HUES48 (cell line): ENCODE results near the gene AGTPBP1.
"Not testable (repeated sequence)": the region's sequence is repeated elsewhere in the genome, so short reads cannot be mapped to it uniquely, and the experiment has no call there.

Experiments
- H3K27ac ChIP-seq: one replicate; pipeline ENCODE4 v1.7.0; 2013; ENCODE audit warnings: low read depth, low read length, inconsistent platforms
- H3K27me3 ChIP-seq: 2 replicates; pipeline ENCODE4 v1.6.1; 2013; ENCODE audit warnings: mild to moderate bottlenecking, low read length; ENCODE audit not compliant: control insufficient read depth, insufficient read depth
- H3K36me3 ChIP-seq: 2 replicates; pipeline ENCODE4 v1.6.1; 2013; ENCODE audit warnings: low read length; ENCODE audit not compliant: control insufficient read depth, insufficient read depth
- H3K4me1 ChIP-seq: 2 replicates; pipeline ENCODE4 v1.6.1; 2013; ENCODE audit warnings: mild to moderate bottlenecking, low read length; ENCODE audit not compliant: control insufficient read depth, insufficient read depth
- H3K4me3 ChIP-seq: 2 replicates; pipeline ENCODE4 v1.5.1; 2013; ENCODE audit warnings: mild to moderate bottlenecking, low read depth, low read length
- H3K9ac ChIP-seq: 2 replicates; pipeline ENCODE4 v1.6.1; 2013; ENCODE audit warnings: mild to moderate bottlenecking, low read depth, low read length, moderate library complexity
- H3K9me3 ChIP-seq: 2 replicates; pipeline ENCODE4 v1.6.1; 2013; ENCODE audit warnings: low read length; ENCODE audit not compliant: control insufficient read depth, insufficient read depth

Gene AGTPBP1

DNA sequence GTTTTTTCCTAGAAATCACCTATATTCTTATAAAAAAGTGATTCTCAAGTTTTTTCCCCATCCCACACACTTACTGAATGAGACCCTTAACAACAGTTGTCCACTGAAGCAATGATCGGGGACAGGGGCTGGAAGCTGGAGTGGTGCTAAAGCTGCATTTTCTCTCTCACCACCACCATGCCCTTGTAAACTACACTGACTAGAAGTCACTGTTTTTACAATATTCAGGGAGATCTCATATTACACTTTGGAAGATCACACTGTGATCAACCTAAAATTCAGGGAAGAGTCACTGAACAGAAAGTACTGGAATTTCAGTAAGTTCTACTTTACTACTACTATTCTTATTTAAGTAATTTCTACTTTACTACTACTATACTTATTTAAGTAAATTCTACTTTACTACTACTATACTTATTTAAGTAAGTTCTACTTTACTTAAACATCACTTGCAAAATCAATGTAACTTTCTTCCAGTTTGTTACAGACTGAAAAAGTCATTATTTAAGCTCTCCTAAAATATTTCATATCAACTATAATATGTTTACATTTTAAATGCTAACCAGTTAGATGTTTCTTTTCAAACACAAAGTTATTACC lies 164.3 kb downstream of the AGTPBP1 start:
- no peaks in the 10 kb centered on the region for H3K27me3 ChIP-seq
- peaks cover 8% of the 10 kb centered on the region; the same call in 1 of the 2 replicates for H3K36me3 ChIP-seq
- H3K27ac ChIP-seq: no peak overlapping the region
- H3K9ac ChIP-seq: no peak overlapping the region
- no peak overlapping the region for H3K4me3 ChIP-seq
- H3K9me3 ChIP-seq: no peaks in the 10 kb centered on the region
- H3K4me1 ChIP-seq: no peaks in the 10 kb centered on the region

DNA sequence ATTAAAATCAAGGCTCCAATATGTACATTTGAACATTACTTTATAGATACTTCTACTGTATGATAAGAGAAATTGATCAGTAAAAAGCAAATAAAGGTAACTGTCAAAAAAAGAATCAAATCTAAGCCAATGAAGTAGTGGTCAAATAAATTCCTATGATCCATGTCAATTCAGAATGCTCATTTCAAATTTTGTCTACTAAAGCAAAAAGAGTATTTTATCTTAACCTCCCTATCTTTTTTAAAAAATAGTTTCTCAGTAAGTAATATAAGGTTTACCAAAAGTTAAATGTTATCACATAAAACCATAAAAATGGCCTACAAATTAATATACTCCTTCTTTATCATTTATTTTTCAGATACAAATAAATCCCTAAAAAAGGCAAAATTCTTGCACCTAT lies 165.9 kb downstream of the AGTPBP1 start:
- no peaks in the 10 kb centered on the region for H3K27me3 ChIP-seq

GRCh38 chr9:85573546-85573945 lies 168.2 kb downstream of the AGTPBP1 start:
- not testable (repeated sequence) for H3K9me3 ChIP-seq, H3K4me1 ChIP-seq, H3K27ac ChIP-seq, H3K9ac ChIP-seq, H3K4me3 ChIP-seq, H3K36me3 ChIP-seq, H3K27me3 ChIP-seq

More for the DNA sequence above, 165.9 kb downstream of the AGTPBP1 start:
- no peaks in the 10 kb centered on the region for H3K4me1 ChIP-seq
- no peaks in the 10 kb centered on the region for H3K9me3 ChIP-seq
- H3K36me3 ChIP-seq: peaks cover 8% of the 10 kb centered on the region; the same call in 1 of the 2 replicates
- H3K4me3 ChIP-seq: no peak overlapping the region
- H3K9ac ChIP-seq: no peak overlapping the region
- H3K27ac ChIP-seq: no peak overlapping the region

- H3K4me1 ChIP-seq, H3K4me3 ChIP-seq, H3K9me3 ChIP-seq, H3K27ac ChIP-seq, H3K9ac ChIP-seq, H3K36me3 ChIP-seq, H3K27me3 ChIP-seq: not testable (repeated sequence)
These were observed 168.8 kb downstream of the AGTPBP1 start for GRCh38 chr9:85572917-85573316.

DNA sequence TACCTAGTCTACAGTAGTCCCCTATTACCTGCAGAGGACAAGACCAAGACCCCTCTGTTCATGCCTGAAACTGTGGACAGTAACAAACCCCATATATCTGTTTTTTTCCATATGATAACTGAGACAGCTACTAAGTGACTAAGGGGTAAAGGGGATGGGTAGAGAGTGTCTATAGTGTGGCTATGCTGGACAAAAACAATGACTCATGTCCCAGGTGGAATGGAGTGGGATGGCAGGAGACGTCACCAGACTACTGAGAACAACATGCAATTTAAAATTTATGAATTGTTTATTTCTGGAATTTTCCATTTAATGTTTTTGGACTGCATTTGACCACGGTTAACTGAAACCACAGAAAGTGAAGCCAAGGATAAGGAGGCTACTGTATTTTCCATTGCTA lies 171.8 kb downstream of the AGTPBP1 start:
- Histone ChIP-seq H3K9ac (no peak overlapping the region), H3K9me3 (no peaks in the 10 kb centered on the region), H3K27ac (no peak overlapping the region), H3K27me3 (no peaks in the 10 kb centered on the region), H3K4me1 (no peaks in the 10 kb centered on the region), H3K36me3 (peaks cover 7% of the 10 kb centered on the region), H3K4me3 (no peak overlapping the region)

DNA sequence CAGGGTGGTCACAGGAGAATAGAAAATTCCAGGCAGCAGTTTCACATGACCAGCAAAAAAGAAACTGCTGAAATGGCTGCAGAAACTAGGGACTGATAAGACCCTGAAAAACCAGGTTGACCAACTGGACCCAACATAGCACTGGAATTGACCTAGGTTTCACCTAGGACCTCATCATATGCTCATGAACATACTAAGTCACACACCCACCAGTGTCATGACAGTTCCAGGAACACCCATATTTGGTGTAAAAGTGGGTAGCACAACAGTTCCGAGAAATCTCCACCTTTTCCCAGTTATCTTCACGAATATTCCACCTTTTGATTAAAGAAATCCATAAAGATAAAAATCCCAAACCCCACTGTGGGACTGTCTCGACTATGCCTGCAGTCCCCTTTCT lies 182.2 kb downstream of the AGTPBP1 start:
- Histone ChIP-seq H3K9ac (no peak overlapping the region), H3K27me3 (no peaks in the 10 kb centered on the region), H3K9me3 (no peaks in the 10 kb centered on the region), H3K4me3 (no peak overlapping the region), H3K36me3 (0 out of 2 replicates have a peak, but pooled peaks cover 4% of the 10 kb centered on the region), H3K27ac (no peak overlapping the region), H3K4me1 (no peaks in the 10 kb centered on the region; the same call in 1 of the 2 replicates)

DNA sequence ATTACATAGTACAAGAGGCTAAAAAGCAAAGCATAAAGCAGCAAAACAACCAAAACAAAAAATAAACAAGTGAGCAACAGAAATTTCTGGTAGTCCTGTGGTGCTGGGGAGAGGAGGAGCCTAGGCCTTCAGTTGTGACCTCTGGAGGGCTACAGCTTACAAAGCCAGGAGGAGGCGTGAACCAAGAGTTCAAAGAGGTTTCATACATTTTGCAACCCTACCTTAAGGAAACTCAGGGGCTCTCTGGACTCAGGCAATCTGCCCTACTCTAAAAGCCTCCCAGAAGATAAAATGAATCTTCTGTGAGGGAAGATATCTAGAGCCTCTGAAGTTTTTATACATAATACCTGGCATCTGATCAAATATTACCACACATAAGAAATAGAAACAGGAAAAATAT lies 187.4 kb downstream of the AGTPBP1 start:
- Histone ChIP-seq H3K27me3 (no peaks in the 10 kb centered on the region), H3K36me3 (no peaks in the 10 kb centered on the region), H3K9ac (no peak overlapping the region), H3K4me3 (no peak overlapping the region), H3K27ac (no peak overlapping the region), H3K9me3 (no peaks in the 10 kb centered on the region), H3K4me1 (no peaks in the 10 kb centered on the region)

- Histone ChIP-seq H3K27ac (no peak overlapping the region), H3K36me3 (no peaks in the 10 kb centered on the region), H3K4me3 (no peak overlapping the region), H3K4me1 (no peaks in the 10 kb centered on the region), H3K9ac (no peak overlapping the region), H3K27me3 (no peaks in the 10 kb centered on the region), H3K9me3 (no peaks in the 10 kb centered on the region)
These were observed 188.3 kb downstream of the AGTPBP1 start for GRCh38 chr9:85553475-85553874.

GRCh38 chr9:85547599-85547998 lies 194.2 kb downstream of the AGTPBP1 start:
- Histone ChIP-seq H3K4me1 (peaks cover 6% of the 10 kb centered on the region), H3K36me3 (no peaks in the 10 kb centered on the region), H3K9ac (no peak overlapping the region), H3K9me3 (no peaks in the 10 kb centered on the region), H3K4me3 (no peak overlapping the region), H3K27ac (no peak overlapping the region), H3K27me3 (no peaks in the 10 kb centered on the region)

- H3K9ac ChIP-seq: no peak overlapping the region
- H3K9me3 ChIP-seq: no peaks in the 10 kb centered on the region
- no peaks in the 10 kb centered on the region for H3K27me3 ChIP-seq
- peaks cover 15% of the 10 kb centered on the region for H3K4me1 ChIP-seq
- no peak overlapping the region for H3K27ac ChIP-seq
- no peak overlapping the region for H3K4me3 ChIP-seq
- H3K36me3 ChIP-seq: no peaks in the 10 kb centered on the region
These were observed 198.6 kb downstream of the AGTPBP1 start for GRCh38 chr9:85543196-85543595.

- Histone ChIP-seq H3K27ac (no peak overlapping the region), H3K36me3 (no peaks in the 10 kb centered on the region), H3K27me3 (no peaks in the 10 kb centered on the region), H3K9me3 (no peaks in the 10 kb centered on the region), H3K4me1 (peaks cover 15% of the 10 kb centered on the region), H3K9ac (no peak overlapping the region), H3K4me3 (no peak overlapping the region)
These were observed 199.9 kb downstream of the AGTPBP1 start for GRCh38 chr9:85541876-85542275.
